ENCODE measurements around the gene FHAD1. TPM values are rescaled to one million over a fixed set of nuclear protein-coding genes. Genes with fewer than 3 reads are reported as not detected.
A peak's percentile ranks its signal among the peaks of the same experiment; 100 is the strongest.

Gene FHAD1
- total and polyA plus RNA-seq, 2 experiments from 2014 or later, result 0.24 to 0.74 TPM

DNA sequence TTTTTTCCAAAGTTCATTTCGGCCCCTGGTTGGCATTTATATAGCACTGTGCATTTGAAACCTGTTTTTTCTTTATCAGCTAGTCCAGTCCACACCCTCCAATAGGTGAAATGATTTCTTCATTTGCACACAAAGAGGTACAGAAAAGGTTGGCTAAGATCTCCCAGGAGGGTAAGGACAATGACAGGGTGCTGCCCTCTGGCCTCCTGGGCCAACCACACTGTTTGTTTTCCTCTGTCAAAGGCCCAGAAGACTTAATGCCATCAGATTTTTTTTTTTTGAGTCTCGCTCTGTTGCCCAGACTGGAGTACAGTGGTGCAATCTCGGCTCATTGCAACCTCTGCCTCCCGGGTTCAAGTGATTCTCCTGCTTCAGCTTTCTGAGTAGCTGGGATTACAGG lies 92.5 kb downstream of the FHAD1 start:
- Histone ChIP-seq H3K27ac (no peak overlapping the region), H3K9me3 (ENCODE audit: low read depth) (no peaks in the 10 kb centered on the region), H3K27me3 (no peaks in the 10 kb centered on the region), H3K4me1 (ENCODE audit: low read depth) (no peaks in the 10 kb centered on the region), H3K36me3 (no peaks in the 10 kb centered on the region), H3K4me3 (no peak overlapping the region)
- DNase-seq (ENCODE audit: low read depth in 1 of 2, low spot score in 1 of 2), result no peak
- TF ChIP-seq, protein P1, sequence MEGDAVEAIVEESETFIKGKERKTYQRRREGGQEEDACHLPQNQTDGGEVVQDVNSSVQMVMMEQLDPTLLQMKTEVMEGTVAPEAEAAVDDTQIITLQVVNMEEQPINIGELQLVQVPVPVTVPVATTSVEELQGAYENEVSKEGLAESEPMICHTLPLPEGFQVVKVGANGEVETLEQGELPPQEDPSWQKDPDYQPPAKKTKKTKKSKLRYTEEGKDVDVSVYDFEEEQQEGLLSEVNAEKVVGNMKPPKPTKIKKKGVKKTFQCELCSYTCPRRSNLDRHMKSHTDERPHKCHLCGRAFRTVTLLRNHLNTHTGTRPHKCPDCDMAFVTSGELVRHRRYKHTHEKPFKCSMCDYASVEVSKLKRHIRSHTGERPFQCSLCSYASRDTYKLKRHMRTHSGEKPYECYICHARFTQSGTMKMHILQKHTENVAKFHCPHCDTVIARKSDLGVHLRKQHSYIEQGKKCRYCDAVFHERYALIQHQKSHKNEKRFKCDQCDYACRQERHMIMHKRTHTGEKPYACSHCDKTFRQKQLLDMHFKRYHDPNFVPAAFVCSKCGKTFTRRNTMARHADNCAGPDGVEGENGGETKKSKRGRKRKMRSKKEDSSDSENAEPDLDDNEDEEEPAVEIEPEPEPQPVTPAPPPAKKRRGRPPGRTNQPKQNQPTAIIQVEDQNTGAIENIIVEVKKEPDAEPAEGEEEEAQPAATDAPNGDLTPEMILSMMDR (IDR thresholded peaks at IDR 0.05; ENCODE audit: low read depth, low read length), result no peak

DNA sequence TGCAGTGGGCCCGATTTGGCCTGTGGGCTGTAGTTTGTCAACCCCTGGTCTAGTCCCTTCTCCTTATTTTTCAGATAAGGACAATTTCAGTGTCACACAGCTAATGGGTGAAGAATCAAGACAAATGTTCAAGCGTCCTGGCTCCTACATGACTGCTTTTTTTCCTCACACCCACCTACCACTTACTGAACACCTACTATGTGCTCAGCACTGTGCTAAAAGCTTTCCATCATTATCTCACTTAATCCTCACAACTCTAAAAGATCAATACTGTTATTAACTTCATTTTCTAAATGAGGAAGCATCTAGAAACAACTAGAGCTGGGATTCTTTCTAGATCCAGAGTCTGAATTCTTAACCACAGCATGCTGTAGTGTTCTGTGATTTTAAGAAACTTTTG lies 94.2 kb downstream of the FHAD1 start:
- H3K36me3 ChIP-seq, result no peaks in the 10 kb centered on the region
- no peak overlapping the region for H3K4me3 ChIP-seq
- no peaks in the 10 kb centered on the region for H3K9me3 ChIP-seq (ENCODE audit: low read depth)
- TF ChIP-seq, protein P1 (IDR thresholded peaks at IDR 0.05; ENCODE audit: low read depth, low read length), result no peak
- H3K27ac ChIP-seq, result no peak overlapping the region
- H3K4me1 ChIP-seq (ENCODE audit: low read depth), result no peaks in the 10 kb centered on the region
- no peak for DNase-seq (ENCODE audit: low read depth in 1 of 2, low spot score in 1 of 2)
- H3K27me3 ChIP-seq, result no peaks in the 10 kb centered on the region

DNA sequence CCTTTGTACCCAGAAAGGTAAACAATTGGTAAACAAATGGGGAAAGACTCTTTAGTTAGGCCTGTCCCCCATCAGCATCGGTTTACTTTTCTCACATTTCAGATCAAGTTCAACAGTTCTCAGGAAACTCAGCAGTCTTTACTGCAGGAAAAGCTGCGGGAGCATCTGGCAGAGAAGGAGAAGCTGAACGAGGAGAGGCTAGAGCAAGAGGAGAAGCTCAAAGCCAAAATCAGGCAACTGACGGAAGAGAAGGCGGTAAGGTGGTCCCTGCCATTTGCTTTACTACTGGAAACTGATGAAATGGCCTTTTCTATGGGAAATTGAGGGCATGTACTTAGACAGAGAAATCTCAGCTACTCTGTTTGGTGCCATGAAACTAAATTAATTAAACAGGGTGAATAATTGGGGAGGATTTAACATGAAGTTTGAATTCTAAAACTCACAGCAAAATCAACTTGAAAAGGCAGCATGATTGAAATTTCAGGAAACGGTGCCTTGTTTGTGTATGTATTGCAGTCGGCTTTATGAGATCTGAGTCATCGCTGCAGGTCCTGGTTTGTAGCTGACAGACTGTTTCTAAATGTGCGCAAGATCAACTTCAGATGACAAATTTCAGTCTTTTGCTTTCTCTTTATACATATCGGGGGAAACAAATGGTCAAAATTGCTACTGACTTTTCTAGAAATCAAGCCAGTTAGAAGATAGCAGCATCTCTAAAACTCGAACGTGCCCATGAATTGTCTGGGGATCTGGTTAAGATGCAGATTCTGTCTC lies 94.8 kb downstream of the FHAD1 start:
- no peak overlapping the region for H3K4me3 ChIP-seq
- H3K36me3 ChIP-seq, result no peaks in the 10 kb centered on the region
- no peaks in the 10 kb centered on the region for H3K9me3 ChIP-seq (ENCODE audit: low read depth)
- H3K4me1 ChIP-seq (ENCODE audit: low read depth), result no peaks in the 10 kb centered on the region
- DNase-seq (ENCODE audit: low read depth in 1 of 2, low spot score in 1 of 2), result peak in 1 of 2 donors; percentile 42
- no peaks in the 10 kb centered on the region for H3K27me3 ChIP-seq
- H3K27ac ChIP-seq, result no peak overlapping the region
- TF ChIP-seq, protein P1 (IDR thresholded peaks at IDR 0.05; ENCODE audit: low read depth, low read length), result no peak

DNA sequence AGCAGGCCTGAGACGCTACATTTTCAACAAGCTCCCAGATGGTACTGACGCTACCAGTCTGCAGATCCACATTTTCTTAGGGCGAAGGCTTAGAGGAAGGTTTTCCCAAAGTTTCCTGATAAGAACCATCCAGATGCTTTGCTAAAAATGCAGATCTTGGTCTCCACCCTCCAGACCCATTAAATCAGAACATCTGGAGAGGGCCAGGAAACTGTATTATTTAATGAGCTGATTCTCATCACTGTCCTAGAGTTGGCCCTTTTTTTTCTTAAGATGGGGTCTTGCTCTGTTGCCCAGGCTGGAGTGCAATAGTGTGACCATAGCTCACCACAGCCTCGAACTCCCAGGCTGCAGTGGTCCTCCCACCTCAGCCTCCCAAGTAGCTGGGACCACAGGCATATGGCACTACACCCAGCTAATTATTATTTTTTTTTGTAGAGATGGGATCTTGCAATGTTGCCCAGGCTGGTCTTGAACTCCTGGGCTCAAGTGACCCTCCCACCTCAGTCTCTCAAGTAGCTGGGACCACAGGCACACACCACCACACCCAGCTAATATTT lies 95.5 kb downstream of the FHAD1 start:
- no peaks in the 10 kb centered on the region for H3K36me3 ChIP-seq
- no peak for DNase-seq (ENCODE audit: low read depth in 1 of 2, low spot score in 1 of 2)
- H3K9me3 ChIP-seq (ENCODE audit: low read depth), result no peaks in the 10 kb centered on the region
- TF ChIP-seq, protein P1 (IDR thresholded peaks at IDR 0.05; ENCODE audit: low read depth, low read length), result no peak
- no peak overlapping the region for H3K4me3 ChIP-seq
- H3K4me1 ChIP-seq (ENCODE audit: low read depth), result no peaks in the 10 kb centered on the region
- no peak overlapping the region for H3K27ac ChIP-seq
- H3K27me3 ChIP-seq, result no peaks in the 10 kb centered on the region

DNA sequence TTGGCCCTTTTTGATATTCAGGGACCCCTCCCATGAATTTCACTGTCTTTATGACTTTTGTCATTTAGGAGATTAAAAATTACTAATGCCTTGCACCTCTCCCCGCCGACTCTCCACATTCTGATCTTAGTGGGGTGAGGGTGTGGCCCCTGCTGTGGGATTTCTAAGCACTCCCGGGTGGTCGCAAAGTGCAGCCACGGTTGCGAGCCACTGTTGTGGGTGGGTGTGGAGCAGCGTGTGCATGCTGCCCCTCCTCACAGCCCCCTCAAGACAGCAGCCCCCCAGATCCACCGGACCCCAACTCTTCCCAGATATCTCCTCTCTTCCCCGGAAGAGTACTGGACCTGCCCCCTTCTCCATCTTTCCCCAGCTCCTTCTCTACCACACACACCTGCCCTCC lies 96.1 kb downstream of the FHAD1 start:
- Histone ChIP-seq H3K27ac (no peak overlapping the region), H3K27me3 (no peaks in the 10 kb centered on the region), H3K9me3 (ENCODE audit: low read depth) (no peaks in the 10 kb centered on the region), H3K4me3 (no peak overlapping the region), H3K4me1 (ENCODE audit: low read depth) (no peaks in the 10 kb centered on the region), H3K36me3 (no peaks in the 10 kb centered on the region)
- DNase-seq (ENCODE audit: low read depth in 1 of 2, low spot score in 1 of 2), result no peak
- TF ChIP-seq, protein P1 (IDR thresholded peaks at IDR 0.05; ENCODE audit: low read depth, low read length), result no peak

Data from cardiac muscle cell (in vitro differentiated cells and primary cell).